ENCODE data around the gene VAV1. TPM values are rescaled to one million over a fixed set of nuclear protein-coding genes. Genes with fewer than 3 reads are reported as not detected.

Gene VAV1
- total and polyA plus RNA-seq, 7 experiments from 2014 or later = 26.2 to 132 (median 97.2) TPM

- ATAC-seq (peak; percentile 96), DNase-seq (peak; percentile 64 to 86 (median 75))
- CTCF ChIA-PET = interaction anchor here (1.7 kb wide), 1 partner anchor 15 kb away, joined by 7 read pairs; no protein-coding TSS in a partner anchor
- Histone ChIP-seq H3K36me3 (ENCODE audit: control insufficient read depth in 2 of 3, insufficient read depth in 3 of 3, low read length in 3 of 3) (peaks cover 3 to 67% (median 5%) of the 10 kb centered on the region in 3 experiments), H3K27me3 (ENCODE audit: control insufficient read depth in 2 of 2, insufficient read depth in 2 of 2, low read length in 2 of 2) (no peaks in the 10 kb centered on the region), H3K27ac (ENCODE audit: low read depth, low read length) (peak overlapping the region; percentile 48), H3K9me3 (ENCODE audit: control insufficient read depth in 2 of 3, low read length in 3 of 3) (no peaks in the 10 kb centered on the region), H3K4me3 (ENCODE audit: low read length) (peak overlapping the region; percentile 64), H3K4me1 (ENCODE audit: control insufficient read depth in 2 of 2, insufficient read depth in 2 of 2, low read length in 2 of 2) (no peaks in the 10 kb centered on the region)
- Mint-ChIP-seq H3K27me3 (no peaks in the 10 kb centered on the region), H3K27ac (peak overlapping the region; percentile 41 to 93 (median 88)), H3K4me3 (peak overlapping the region; percentile 64 to 89 (median 74)), H3K9me3 (no peaks in the 10 kb centered on the region), H3K36me3 (peaks cover 2 to 18% (median 10%) of the 10 kb centered on the region in 5 donors), H3K4me1 (peaks cover 5 to 14% (median 11%) of the 10 kb centered on the region in 7 donors)
- POLR2A ChIA-PET = interaction anchor here (0.8 to 2.3 kb wide), 2 partner anchors 47 to 49 kb away, joined by 3 to 9 read pairs; no protein-coding TSS in a partner anchor
- intact Hi-C loops (cut with micrococcal nuclease) = loop anchor here (1.0 to 5.0 kb wide), 9 partner anchors 14 to 381 kb away; partner anchors contain the start of genes SH2D3A (in 2 of the 2), ALKBH7 (in 1 of the 2), TRIP10 (in 1 of the 2) and VAV1 (in 1 of the 2)
These were observed 19.1 kb upstream of the VAV1 start for GRCh38 chr19:6753178-6754031.

GRCh38 chr19:6754136-6754535 is 18.4 kb upstream of the VAV1 start:
- Mint-ChIP-seq H3K36me3 (peaks cover 7 to 22% (median 11%) of the 10 kb centered on the region in 5 donors), H3K4me1 (peaks cover 5 to 18% (median 15%) of the 10 kb centered on the region in 7 donors)

DNA sequence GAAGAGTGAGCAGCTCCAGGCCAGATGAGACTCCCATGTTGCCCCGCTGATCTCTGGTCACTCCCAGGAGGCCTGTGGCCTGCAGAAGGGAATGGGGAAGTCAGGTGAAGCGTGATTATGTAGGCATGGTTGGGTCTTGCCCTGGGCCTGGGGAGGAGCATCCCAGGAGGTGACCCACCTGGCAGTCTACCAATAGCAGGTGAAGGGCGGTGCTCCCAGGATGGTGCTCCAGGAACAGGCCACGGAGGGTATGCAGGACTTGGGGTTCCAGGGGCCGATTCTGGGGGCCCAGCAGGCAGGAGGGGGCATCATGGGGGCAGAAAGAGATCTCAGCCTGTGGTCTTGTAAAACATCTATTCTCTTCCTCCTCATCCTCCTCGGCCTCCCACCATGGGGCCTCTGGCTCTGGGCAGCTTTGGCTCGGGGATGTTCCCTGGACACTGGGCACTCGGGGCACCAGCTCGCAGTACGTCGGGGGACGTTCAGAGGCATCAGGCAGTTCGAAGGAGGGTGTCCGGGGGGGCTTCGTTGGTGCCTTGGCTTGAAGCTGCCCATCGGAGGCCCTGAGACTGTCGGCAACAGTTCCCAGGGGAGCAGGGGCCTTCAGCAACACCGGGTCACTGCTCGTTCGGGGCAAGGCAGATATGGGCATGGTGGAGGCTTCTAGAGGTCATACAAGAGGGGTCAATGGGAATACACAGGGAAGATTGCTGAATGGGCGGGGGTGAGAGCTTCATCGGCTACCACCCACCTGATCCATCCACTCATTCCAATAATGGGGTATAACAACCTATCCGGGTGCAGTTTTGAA is 17.6 kb upstream of the VAV1 start:
- ChIA-PET CTCF (interaction anchor here (1.7 kb wide), 1 partner anchor 16 kb away, joined by 7 read pairs; no protein-coding TSS in a partner anchor), POLR2A (interaction anchor here (0.7 to 2.3 kb wide), 4 partner anchors 17 to 614 kb away, joined by 3 to 9 read pairs (median 3); partner anchors contain the start of gene VAV1)
- peaks cover 4 to 26% (median 11%) of the 10 kb centered on the region in 5 donors for H3K36me3 Mint-ChIP-seq
- Histone ChIP-seq H3K4me1 (ENCODE audit: control insufficient read depth in 2 of 2, insufficient read depth in 2 of 2, low read length in 2 of 2) (no peaks in the 10 kb centered on the region), H3K4me3 (ENCODE audit: low read length) (no peak overlapping the region), H3K27ac (ENCODE audit: low read depth, low read length) (peak overlapping the region; percentile 8), H3K36me3 (ENCODE audit: control insufficient read depth in 2 of 3, insufficient read depth in 3 of 3, low read length in 3 of 3) (peaks cover 15 to 78% (median 15%) of the 10 kb centered on the region in 3 experiments), H3K27me3 (ENCODE audit: control insufficient read depth in 2 of 2, insufficient read depth in 2 of 2, low read length in 2 of 2) (no peaks in the 10 kb centered on the region), H3K9me3 (ENCODE audit: control insufficient read depth in 2 of 3, low read length in 3 of 3) (no peaks in the 10 kb centered on the region)
- ATAC-seq (no peak), DNase-seq (no peak)
- H3K4me3 Mint-ChIP-seq = no peak overlapping the region
- no peaks in the 10 kb centered on the region for H3K9me3 Mint-ChIP-seq
- H3K4me1 Mint-ChIP-seq = peaks cover under 1 to 18% (median 15%) of the 10 kb centered on the region in 7 donors
- H3K27ac Mint-ChIP-seq = peak overlapping the region in 2 of 9 donors; percentile 31 to 43
- intact Hi-C loops (cut with micrococcal nuclease) = loop anchor here in 1 of 2 donors (5.0 kb wide), 1 partner anchor 383 kb away; the partner anchor contains the start of gene ALKBH7
- H3K27me3 Mint-ChIP-seq = no peaks in the 10 kb centered on the region

More at GRCh38 chr19:6754136-6754535, 18.4 kb upstream of the VAV1 start:
- Histone ChIP-seq H3K36me3 (ENCODE audit: control insufficient read depth in 2 of 3, insufficient read depth in 3 of 3, low read length in 3 of 3) (peaks cover 9 to 74% (median 10%) of the 10 kb centered on the region in 3 experiments), H3K4me1 (ENCODE audit: control insufficient read depth in 2 of 2, insufficient read depth in 2 of 2, low read length in 2 of 2) (no peaks in the 10 kb centered on the region), H3K9me3 (ENCODE audit: control insufficient read depth in 2 of 3, low read length in 3 of 3) (no peaks in the 10 kb centered on the region), H3K27ac (ENCODE audit: low read depth, low read length) (peak overlapping the region; percentile 8), H3K4me3 (ENCODE audit: low read length) (no peak overlapping the region), H3K27me3 (ENCODE audit: control insufficient read depth in 2 of 2, insufficient read depth in 2 of 2, low read length in 2 of 2) (no peaks in the 10 kb centered on the region)
- peak overlapping the region in 1 of 9 donors; percentile 20 for H3K27ac Mint-ChIP-seq
- ChIA-PET CTCF (interaction anchor here (1.7 kb wide), 1 partner anchor 16 kb away, joined by 7 read pairs; no protein-coding TSS in a partner anchor), POLR2A (interaction anchor here (0.8 to 2.3 kb wide), 3 partner anchors 18 to 49 kb away, joined by 3 to 9 read pairs (median 3); partner anchors contain the start of gene VAV1)
- intact Hi-C loops (cut with micrococcal nuclease) = loop anchor here in 1 of 2 donors (5.0 kb wide), 1 partner anchor 382 kb away; the partner anchor contains the start of gene ALKBH7
- H3K27me3 Mint-ChIP-seq = no peaks in the 10 kb centered on the region
- no peak overlapping the region for H3K4me3 Mint-ChIP-seq
- DNase-seq = no peak
- ATAC-seq = no peak
- no peaks in the 10 kb centered on the region for H3K9me3 Mint-ChIP-seq

DNA sequence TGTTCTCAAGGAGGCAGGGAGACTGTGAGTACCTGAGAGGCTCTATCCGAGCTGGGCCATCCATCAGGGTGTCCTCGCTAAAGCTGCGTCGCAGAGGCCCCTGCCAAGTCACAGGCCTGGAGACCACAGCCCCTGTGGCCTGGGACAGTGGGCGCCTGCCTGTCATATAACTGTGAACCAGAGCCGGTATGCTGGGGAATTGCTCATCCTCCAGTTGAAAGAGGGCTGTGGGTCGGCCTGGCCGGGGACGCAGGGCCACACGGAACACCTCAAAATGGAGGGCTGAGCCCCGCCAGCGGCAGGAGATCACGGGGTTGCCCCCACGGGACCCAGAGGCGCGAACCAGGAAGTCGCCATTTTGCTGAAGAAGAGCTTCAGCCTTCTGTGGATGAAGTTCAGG is 11.9 kb upstream of the VAV1 start:
- H3K4me3 ChIP-seq (ENCODE audit: low read length) = no peak overlapping the region
- ChIA-PET POLR2A (interaction anchor here (2.3 kb wide), 1 partner anchor 41 kb away, joined by 11 read pairs; no protein-coding TSS in a partner anchor), CTCF (interaction anchor here (0.7 kb wide), 1 partner anchor 103 kb away, joined by 3 read pairs; no protein-coding TSS in a partner anchor)
- H3K36me3 ChIP-seq (ENCODE audit: control insufficient read depth in 2 of 3, insufficient read depth in 3 of 3, low read length in 3 of 3) = peaks cover 10 to 64% (median 24%) of the 10 kb centered on the region in 3 experiments
- peaks cover 0 to 27% (median 13%) of the 10 kb centered on the region in 7 donors for H3K4me1 Mint-ChIP-seq
- H3K27me3 Mint-ChIP-seq = no peaks in the 10 kb centered on the region
- H3K4me1 ChIP-seq (ENCODE audit: control insufficient read depth in 2 of 2, insufficient read depth in 2 of 2, low read length in 2 of 2) = peaks cover 7 to 15% of the 10 kb centered on the region in 2 donors
- ATAC-seq (no peak), DNase-seq (no peak)
- H3K9me3 Mint-ChIP-seq = no peaks in the 10 kb centered on the region
- H3K4me3 Mint-ChIP-seq = no peak overlapping the region
- no peak overlapping the region for H3K27ac Mint-ChIP-seq
- H3K36me3 Mint-ChIP-seq = peaks cover 0 to 22% (median 10%) of the 10 kb centered on the region in 5 donors
- intact Hi-C loops (cut with micrococcal nuclease) = loop anchor here in 1 of 2 donors (10.0 kb wide), 1 partner anchor 64 kb away; no protein-coding TSS in a partner anchor
- H3K27ac ChIP-seq (ENCODE audit: low read depth, low read length) = no peak overlapping the region
- H3K9me3 ChIP-seq (ENCODE audit: control insufficient read depth in 2 of 3, low read length in 3 of 3) = no peaks in the 10 kb centered on the region
- H3K27me3 ChIP-seq (ENCODE audit: control insufficient read depth in 2 of 2, insufficient read depth in 2 of 2, low read length in 2 of 2) = no peaks in the 10 kb centered on the region

DNA sequence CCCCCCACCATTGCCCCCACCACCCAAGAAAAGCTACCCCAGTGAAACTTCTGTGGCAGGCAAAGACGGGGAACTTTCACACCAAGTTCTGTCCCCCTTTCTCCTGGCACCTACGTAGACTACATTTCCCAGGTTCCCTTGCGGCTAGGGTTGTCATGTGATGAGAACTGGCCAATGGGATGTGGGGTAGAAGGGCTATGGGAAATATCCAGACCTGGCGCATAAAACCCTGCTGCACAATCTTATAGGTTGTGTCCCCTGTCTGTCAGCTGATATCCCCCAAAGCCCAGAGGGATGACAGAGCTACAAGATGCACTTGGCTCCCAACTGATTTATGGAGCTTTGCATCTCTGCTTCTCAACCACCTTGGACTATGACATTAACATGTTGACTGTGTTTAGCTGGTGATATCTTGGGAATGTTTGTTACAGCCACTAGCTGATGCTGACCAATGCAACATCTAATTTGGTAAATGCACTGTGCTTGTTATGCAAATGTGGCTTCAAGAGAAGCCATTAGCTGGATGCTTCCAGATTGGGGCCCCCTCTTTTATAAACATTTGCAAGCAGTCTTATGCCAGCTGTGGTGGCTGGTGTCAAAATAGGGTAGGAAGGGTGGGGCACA is 11.3 kb upstream of the VAV1 start:
- CTCF ChIA-PET = interaction anchor here (0.7 to 1.1 kb wide), 3 partner anchors 46 to 103 kb away, joined by 3 to 4 read pairs (median 3); no protein-coding TSS in a partner anchor
- Histone ChIP-seq H3K4me1 (ENCODE audit: control insufficient read depth in 2 of 2, insufficient read depth in 2 of 2, low read length in 2 of 2) (peaks cover 13 to 20% of the 10 kb centered on the region in 2 donors), H3K4me3 (ENCODE audit: low read length) (no peak overlapping the region), H3K9me3 (ENCODE audit: control insufficient read depth in 2 of 3, low read length in 3 of 3) (no peaks in the 10 kb centered on the region), H3K36me3 (ENCODE audit: control insufficient read depth in 2 of 3, insufficient read depth in 3 of 3, low read length in 3 of 3) (peaks cover 10 to 63% (median 23%) of the 10 kb centered on the region in 3 experiments), H3K27ac (ENCODE audit: low read depth, low read length) (no peak overlapping the region), H3K27me3 (ENCODE audit: control insufficient read depth in 2 of 2, insufficient read depth in 2 of 2, low read length in 2 of 2) (no peaks in the 10 kb centered on the region)
- POLR2A ChIA-PET = interaction anchor here (2.3 kb wide), 1 partner anchor 40 kb away, joined by 11 read pairs; no protein-coding TSS in a partner anchor
- Mint-ChIP-seq H3K27me3 (no peaks in the 10 kb centered on the region), H3K4me1 (peaks cover 3 to 32% (median 19%) of the 10 kb centered on the region in 7 donors), H3K36me3 (peaks cover 0 to 22% (median 10%) of the 10 kb centered on the region in 5 donors), H3K27ac (peak overlapping the region in 1 of 9 donors; percentile 4), H3K9me3 (no peaks in the 10 kb centered on the region), H3K4me3 (no peak overlapping the region)
- ATAC-seq (peak; percentile 37), DNase-seq (peak in 1 of 9 donors; percentile 31)
- intact Hi-C loops (cut with micrococcal nuclease) = loop anchor here in 1 of 2 donors (10.0 kb wide), 1 partner anchor 64 kb away; no protein-coding TSS in a partner anchor
